Kidney (tissue), 14 donors: ENCODE results near the gene CALCOCO1. TPM values are rescaled to one million over a fixed set of nuclear protein-coding genes. Genes with fewer than 3 reads are reported as not detected.

ENCODE experiments used
- DNase-seq, 5 donors: peaks; one replicate each; pipeline ENCODE4 v3.0.0-alpha.2; 2013 to 2020
- FAIRE-seq: peaks from 2 replicates; lab custom pipeline; 2012; peaks lifted over from hg19 to GRCh38; lab: Jason Lieb, UNC
- H3K27ac ChIP-seq, 2 donors: one replicate each; pipeline ENCODE4 v1.7.0; 2013; ENCODE audit warnings: low read depth in 2 of 2, low read length in 2 of 2, inconsistent platforms in 1 of 2
- H3K27me3 ChIP-seq: one replicate; pipeline ENCODE4 v1.7.1; 2013; ENCODE audit warnings: low read length, inconsistent platforms; ENCODE audit not compliant: control insufficient read depth, insufficient read depth
- H3K36me3 ChIP-seq, 3 donors: one replicate each; pipeline versions ENCODE4 v1.7.0 to v1.7.1; 2013; ENCODE audit warnings: low read length in 3 of 3, control low read depth in 1 of 3, inconsistent platforms in 1 of 3; ENCODE audit not compliant: insufficient read depth in 3 of 3, control insufficient read depth in 2 of 3
- H3K4me1 ChIP-seq, 3 donors: one replicate each; pipeline versions ENCODE4 v1.7.0 to v1.7.1; 2013; ENCODE audit warnings: low read length in 3 of 3, inconsistent platforms in 1 of 3, low read depth in 1 of 3; ENCODE audit not compliant: control insufficient read depth in 2 of 3, insufficient read depth in 2 of 3
- H3K4me3 ChIP-seq, 3 donors: one replicate each; pipeline versions ENCODE4 v1.7.0 to v1.8.1; 2013; ENCODE audit warnings: low read length in 3 of 3, control low read depth in 1 of 3, inconsistent platforms in 1 of 3
- H3K9ac ChIP-seq, 3 donors: one replicate each; pipeline versions ENCODE4 v1.7.0 to v1.7.1; 2013; ENCODE audit warnings: low read length in 3 of 3, control low read depth in 1 of 3, inconsistent platforms in 1 of 3
- H3K9me3 ChIP-seq, 3 donors: one replicate each; pipeline versions ENCODE4 v1.7.0 to v1.7.1; 2013; ENCODE audit warnings: low read length in 3 of 3, control low read depth in 1 of 3, inconsistent platforms in 1 of 3; ENCODE audit not compliant: control insufficient read depth in 2 of 3, insufficient read depth in 1 of 3
- intact Hi-C: fragments of 100-400 bp; cut with DNase I; formaldehyde crosslinking; loops from one replicate; pipeline ENCODE4 v1.11.1; 2022
- polyA plus RNA-seq: library from polyadenylated mRNA; stranded (reverse); fragments of 350-450 nt; fragmentation: Illumina TruSeq; extraction: RNeasy Lipid Tissue Mini Kit (QIAGEN cat#74804); gene quantifications from one replicate; pipeline ENCODE4 v1.2.3, GENCODE V29; 2014; ENCODE audit warnings: low read depth, low replicate concordance; ENCODE audit not compliant: insufficient read depth
- total RNA-seq: library from RNA; stranded (reverse); fragmentation: NEBNext Ultra II Directional; extraction: Animal tissue kit (Norgen Biotek cat#: 25700); gene quantifications from one replicate; pipeline ENCODE4 v1.2.1, GENCODE V29; 2021
- TF ChIP-seq, protein P1 (sequence below): IDR thresholded peaks from 3 replicates; pipeline ENCODE4 v1.5.1; 2012; ENCODE audit warnings: mild to moderate bottlenecking, moderate library complexity, borderline replicate concordance; ENCODE audit not compliant: insufficient read depth; ENCODE audit errors: extremely low read depth
- donor health status: control.
- donor health status: control.
- donor health status: control.
- donor health status: control.
- donor health status: control.
- donor health status: DM: yes; HTN: yes; CAD: no.
- donor health status: Normal renal cell carcinoma (clear cell type).

CALCOCO1 gene
- total and polyA plus RNA-seq, 2 donors from 2014 or later = 82.2 to 109 TPM

DNA sequence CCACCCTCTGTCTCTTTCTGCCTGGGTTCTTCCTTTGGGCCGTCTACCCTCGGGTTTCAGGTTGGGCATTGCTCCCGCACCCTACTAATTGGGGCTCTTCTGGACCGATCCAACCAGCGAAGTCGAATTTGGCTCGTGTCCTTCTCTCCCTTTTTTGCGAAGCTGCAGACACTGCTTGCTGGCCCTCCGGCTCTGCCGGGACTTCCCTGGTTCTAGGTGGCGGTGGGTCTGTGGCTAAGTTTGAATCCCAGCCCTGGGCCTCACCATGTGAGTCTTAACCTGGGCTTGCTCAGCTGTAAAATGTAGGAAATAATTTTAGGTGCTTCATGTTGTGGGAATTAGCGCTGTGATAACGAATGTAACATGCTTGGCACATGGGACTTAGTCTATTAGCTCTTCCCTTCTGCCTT, 24.9 kb upstream of the CALCOCO1 start:
- Histone ChIP-seq H3K27me3 (peaks cover 23% of the 10 kb centered on the region), H3K9me3 (no peaks in the 10 kb centered on the region), H3K27ac (no peak overlapping the region), H3K9ac (no peak overlapping the region), H3K4me1 (peaks cover 0 to 11% (median 6%) of the 10 kb centered on the region in 3 donors), H3K36me3 (no peaks in the 10 kb centered on the region), H3K4me3 (no peak overlapping the region)
- TF ChIP-seq, protein P1, sequence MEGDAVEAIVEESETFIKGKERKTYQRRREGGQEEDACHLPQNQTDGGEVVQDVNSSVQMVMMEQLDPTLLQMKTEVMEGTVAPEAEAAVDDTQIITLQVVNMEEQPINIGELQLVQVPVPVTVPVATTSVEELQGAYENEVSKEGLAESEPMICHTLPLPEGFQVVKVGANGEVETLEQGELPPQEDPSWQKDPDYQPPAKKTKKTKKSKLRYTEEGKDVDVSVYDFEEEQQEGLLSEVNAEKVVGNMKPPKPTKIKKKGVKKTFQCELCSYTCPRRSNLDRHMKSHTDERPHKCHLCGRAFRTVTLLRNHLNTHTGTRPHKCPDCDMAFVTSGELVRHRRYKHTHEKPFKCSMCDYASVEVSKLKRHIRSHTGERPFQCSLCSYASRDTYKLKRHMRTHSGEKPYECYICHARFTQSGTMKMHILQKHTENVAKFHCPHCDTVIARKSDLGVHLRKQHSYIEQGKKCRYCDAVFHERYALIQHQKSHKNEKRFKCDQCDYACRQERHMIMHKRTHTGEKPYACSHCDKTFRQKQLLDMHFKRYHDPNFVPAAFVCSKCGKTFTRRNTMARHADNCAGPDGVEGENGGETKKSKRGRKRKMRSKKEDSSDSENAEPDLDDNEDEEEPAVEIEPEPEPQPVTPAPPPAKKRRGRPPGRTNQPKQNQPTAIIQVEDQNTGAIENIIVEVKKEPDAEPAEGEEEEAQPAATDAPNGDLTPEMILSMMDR = no peak
- intact Hi-C loops = no loop called here
- FAIRE-seq (no peak), DNase-seq (no peak)

DNA sequence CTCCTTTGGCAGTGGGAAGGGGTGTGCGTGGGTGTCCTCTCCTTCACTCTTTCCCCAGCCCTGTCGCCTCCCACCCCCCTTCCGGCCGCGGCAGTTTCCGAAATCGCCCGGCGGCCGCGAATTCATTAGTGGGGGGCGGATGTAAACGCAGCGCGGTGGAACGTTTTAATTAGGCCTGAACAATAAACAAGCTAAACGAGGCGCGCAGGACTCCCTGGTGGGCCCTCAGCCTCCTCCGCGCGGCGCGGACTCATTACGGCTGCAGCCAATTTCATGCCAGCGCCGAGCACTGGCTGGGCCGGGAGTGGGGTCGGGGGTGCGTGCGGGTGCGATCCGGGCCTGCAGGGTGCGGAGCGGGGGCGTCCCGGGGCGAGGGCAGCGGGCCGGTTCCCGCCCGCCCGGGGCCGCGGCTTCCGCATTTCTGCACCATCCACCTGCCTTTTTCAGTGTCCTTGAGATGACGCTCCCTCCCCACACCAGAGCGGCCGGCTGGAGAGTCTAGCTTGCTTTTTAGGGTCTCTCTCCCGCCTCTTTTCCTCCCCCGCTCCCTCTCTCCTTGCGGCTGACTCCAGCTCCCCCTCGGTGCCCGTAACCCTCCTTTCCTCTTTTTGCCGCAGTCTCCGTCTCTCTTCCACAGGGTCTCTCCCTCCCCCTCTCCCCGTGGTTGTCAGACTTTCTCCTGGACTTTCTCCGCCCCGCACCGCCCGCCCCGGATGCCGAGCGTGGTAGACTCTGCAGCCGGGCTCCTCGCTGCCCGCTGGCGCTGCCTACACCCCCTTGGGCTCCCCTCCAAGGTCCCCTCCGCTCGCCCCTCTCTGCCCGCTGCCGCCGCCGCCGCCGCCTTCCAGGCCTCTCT, 24.3 kb upstream of the CALCOCO1 start, which contains the start of gene CISTR:
TSS of gene CISTR (minus strand) at position 644 of the 856 bp plus-strand sequence.
- Histone ChIP-seq H3K27me3 (peaks cover 27% of the 10 kb centered on the region), H3K4me1 (peaks cover 0 to 14% (median 6%) of the 10 kb centered on the region in 3 donors), H3K9ac (peak within 1 kb of the TSS in 2 of 3 donors; percentile 23 to 24), H3K4me3 (peak within 1 kb of the TSS; percentile 36 to 63 (median 52)), H3K27ac (no peak within 1 kb of the TSS), H3K9me3 (no peaks in the 10 kb centered on the region), H3K36me3 (no peaks in the 10 kb centered on the region)
- no peak for FAIRE-seq
- DNase-seq = peak; percentile 76 to 87 (median 83)
- TF ChIP-seq, protein P1 = no peak
- intact Hi-C loops = no loop called here

DNA sequence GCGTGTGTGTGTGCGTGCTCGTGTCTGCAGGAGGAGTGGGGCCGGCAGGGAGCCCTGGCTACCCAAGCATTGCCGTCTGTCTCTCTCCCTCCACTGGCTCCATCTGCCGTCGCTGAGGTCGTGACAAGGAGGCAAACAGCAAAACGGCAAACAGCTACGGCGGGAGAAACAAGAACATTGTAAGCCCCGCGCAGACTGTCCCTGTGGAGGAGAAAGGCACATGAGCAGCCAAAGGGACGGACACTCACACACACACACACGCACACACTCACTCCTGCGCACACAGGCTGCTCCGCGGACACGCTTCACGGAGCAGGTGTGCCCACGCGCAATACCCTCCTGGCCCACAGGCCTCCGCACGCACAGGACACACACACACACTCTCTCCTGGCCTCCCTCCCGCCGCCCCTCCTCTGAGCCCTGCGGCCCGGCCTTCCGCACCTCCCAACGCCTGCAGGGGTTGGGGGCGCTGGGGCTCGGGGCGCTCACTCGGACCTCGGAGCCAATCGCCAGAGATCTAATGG, 23.6 kb upstream of the CALCOCO1 start:
- peak; percentile 74 to 88 (median 82) for DNase-seq
- TF ChIP-seq, protein P1 = no peak
- Histone ChIP-seq H3K36me3 (no peaks in the 10 kb centered on the region), H3K4me3 (peak overlapping the region; percentile 7 to 63 (median 52)), H3K27ac (no peak overlapping the region), H3K27me3 (peaks cover 27% of the 10 kb centered on the region), H3K9ac (peak overlapping the region in 2 of 3 donors; percentile 23 to 24), H3K4me1 (peaks cover 0 to 14% (median 6%) of the 10 kb centered on the region in 3 donors), H3K9me3 (no peaks in the 10 kb centered on the region)
- FAIRE-seq = no peak
- intact Hi-C loops = no loop called here
